NCI-H345 treated with DMSO at 0.1 percent for 48 hours (cell line): ENCODE data around the gene TBC1D17.

Source experiments
- DNase-seq: peaks from one replicate; lab custom pipeline; 2025; ENCODE audit not compliant: unreplicated experiment; lab: John Stamatoyannopoulos, UW

Gene TBC1D17

DNA sequence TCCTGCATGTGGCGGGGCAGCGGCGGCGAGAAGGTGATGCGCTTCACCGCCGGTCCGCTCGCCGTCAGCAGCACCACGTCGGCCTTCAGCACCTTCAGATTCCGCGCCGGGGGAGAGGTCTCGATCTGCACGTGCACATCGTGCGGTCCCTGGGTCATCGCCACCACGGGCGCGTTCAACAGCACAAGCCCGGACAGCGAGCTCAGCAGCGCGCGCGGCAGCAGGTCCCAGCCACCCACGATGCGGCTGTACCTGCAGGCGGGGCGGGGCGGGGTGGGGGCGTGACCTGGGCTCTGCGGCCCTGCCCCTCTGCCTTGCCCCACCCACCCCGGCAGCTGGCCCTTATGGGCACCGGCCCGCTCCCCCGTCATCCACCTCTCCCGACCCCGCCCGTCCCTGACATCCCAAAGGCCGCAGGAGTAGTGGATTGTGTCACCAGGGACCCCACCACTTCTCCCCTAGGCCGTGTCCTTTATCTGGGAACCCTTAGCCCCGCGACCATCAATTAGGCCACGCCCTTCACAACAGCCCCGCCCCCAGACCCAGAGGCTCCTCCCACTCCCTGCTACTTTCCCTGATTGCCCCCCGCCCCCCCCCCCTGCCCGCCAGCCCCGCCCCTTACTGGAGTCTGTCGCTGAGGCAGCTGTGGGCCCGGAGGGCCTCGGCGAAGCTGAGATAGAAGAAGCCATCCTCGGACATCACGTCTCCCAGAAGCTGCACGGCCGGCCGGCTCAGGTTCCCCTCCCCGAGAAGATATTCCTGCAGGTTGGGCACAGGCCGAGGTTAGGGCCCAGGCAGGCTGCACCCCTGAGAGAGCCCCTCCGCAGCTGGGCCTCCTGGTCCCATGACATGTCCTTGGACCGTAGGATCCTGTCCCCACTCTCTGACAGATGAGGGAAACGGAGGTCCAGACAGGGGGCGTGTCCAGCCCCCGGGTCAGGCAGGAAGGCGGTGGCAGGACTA, 13.1 kb downstream of the TBC1D17 start:
- no peak for DNase-seq

DNA sequence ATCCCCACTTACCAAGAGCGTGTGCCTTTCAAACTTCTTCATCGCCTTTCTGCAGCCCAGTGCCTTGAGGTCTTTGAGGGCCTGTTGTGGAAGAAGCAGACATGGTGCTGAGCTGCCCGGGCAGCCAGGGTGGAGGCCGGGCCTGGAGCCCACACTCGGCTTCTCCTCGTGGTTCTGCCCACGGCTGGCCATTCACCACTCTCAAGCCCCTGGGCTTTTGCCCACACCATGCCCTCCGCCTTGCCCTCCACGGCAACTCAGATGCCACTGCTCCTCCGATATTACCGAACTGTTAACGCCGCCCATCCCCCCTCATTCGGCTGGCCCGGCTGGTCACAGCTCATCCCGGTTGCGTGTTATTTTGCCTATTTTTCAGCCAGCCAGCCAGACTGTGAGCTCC, 13.9 kb downstream of the TBC1D17 start:
- no peak for DNase-seq

DNA sequence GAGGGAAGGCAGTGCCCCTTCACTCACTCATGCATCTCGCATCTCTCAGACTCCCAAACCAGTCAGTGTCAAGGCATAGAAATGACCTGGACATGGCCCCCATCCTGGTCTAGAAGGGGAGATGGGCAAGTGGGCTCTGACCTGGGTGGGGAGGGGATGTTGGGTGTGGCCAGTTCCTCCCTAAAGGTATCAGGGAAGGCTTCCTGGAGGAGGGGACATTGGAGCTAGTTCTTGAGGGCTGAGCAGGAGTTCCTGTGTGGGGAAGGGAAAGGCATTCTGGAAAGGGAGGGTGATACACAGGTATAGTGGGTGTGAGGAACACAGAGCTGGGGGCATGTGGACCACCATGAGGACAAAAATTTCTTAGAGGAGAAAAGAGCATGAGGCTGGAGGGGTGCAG, 15.2 kb downstream of the TBC1D17 start:
- DNase-seq, result no peak

- no peak for DNase-seq
Observed at GRCh38 chr19:49894011-49894664, 16.6 kb downstream of the TBC1D17 start.

GRCh38 chr19:49894879-49895565, 17.5 kb downstream of the TBC1D17 start:
- DNase-seq, result no peak

GRCh38 chr19:49895566-49896297, 18.2 kb downstream of the TBC1D17 start:
- DNase-seq, result no peak

DNA sequence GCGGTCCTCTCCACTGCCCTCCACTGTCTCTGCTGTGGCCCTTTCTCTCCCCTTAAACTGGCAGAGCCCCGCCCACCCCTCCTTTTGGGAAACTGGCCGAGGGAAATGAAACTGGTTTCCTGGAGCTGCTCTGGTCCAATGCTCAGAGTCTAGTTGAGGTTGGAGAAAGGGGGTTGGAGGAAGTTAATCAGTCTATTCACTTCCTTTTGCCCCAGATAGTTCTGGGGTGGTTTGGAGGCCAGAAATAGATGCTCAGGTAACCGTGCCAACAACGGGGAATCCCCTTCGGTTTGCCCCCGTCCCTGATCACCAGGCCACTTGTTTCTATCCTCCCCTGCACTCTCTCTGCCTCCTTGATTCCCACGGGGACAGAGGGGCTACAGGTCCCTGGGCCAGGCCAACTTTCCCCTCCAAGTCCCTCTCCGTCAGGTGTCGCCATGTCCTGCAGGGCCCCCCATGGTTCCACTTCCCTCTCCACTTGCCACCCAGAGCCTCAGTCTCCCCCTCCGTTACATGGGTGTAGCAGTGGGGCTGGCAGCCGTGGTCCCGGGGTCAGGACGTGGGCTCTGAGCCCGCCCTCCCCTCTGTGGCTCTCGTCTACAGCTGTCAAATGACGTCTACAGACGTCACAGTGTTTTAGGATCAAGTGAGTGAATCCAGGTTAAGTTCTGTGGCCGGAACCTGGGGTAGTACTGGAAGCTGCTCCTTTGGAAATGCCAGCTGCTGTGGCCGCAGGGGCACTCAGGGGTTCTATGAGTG, 19.5 kb downstream of the TBC1D17 start, which contains the start of gene IL4I1:
IL4I1 (minus strand) TSS at position 25 of the 759 bp plus-strand sequence. CDS start 727 bp downstream, outside the sequence.
- no peak for DNase-seq

GRCh38 chr19:49904136-49904535, 26.6 kb downstream of the TBC1D17 start:
- DNase-seq, result no peak

- DNase-seq, result no peak
Observed at GRCh38 chr19:49906879-49907564, 29.5 kb downstream of the TBC1D17 start.

GRCh38 chr19:49907745-49908446, 30.4 kb downstream of the TBC1D17 start:
- DNase-seq, result no peak

DNA sequence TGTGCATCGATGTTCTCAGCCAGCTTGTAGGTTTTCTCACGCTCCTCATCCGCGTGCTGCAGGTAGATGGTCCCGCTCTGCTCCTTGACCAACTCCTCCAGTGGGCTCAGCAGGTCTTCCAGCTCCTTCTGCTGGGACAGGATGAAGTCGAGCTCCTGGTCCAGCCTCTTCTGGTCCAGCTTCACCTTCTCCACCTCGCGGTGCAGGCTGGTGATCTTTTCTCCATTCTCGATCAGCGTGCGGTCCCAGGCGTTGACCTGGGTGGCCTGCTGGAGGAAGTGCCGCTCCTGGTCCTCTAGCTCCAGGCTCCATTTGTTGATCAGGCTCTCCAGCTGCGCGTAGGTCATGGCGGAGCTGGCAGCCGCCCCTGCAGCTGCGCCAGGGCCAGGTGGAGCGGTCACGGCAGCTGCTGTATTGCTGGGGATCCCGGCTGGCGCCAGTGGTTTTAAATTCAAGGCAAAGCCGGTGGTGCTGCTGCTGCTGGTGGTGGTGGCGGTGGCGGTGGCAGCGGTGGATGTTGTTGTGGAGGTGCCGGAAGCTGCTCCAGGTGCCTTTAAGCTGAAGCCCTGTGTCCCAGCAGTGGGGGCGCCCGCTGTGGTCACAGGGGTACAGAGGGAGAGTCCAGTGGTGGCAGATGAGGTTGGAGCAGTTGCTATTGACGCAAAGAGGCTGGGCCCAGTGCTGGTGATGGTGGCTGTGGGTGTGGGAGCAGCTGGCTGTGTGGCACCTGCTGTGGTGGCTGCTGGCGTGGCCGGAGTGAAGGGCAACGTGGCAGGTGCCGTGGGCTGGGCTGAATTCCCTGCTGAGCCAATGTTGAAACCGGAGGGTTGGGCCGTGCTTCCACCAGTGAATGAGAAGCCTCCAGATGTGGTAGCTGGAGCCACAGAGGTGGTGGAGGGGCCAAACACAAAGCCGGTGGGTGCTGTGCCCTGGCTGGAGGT, 31.2 kb downstream of the TBC1D17 start:
- DNase-seq, result no peak

DNA sequence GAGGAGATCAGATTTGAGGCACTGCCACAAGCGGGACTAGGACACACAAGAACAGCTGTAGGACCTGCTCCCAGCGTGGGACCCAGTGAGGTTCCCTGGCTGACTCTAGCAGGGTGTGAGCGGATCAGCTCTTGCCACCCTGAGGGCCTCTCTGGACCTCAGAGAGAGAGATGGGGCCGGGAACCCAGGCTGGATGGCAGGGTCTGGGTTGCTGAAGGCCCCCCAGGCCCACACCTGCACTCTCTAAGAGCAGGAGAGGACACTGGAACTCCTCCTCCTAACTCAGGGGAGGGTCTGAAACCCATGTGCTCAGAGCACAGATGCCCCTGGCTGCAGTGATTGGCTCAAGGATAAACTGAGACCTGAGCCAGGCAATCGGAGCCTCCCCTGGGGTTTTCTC, 32.7 kb downstream of the TBC1D17 start:
- DNase-seq, result no peak

- DNase-seq, result no peak
Observed at GRCh38 chr19:49911381-49912145, 34.1 kb downstream of the TBC1D17 start.

DNA sequence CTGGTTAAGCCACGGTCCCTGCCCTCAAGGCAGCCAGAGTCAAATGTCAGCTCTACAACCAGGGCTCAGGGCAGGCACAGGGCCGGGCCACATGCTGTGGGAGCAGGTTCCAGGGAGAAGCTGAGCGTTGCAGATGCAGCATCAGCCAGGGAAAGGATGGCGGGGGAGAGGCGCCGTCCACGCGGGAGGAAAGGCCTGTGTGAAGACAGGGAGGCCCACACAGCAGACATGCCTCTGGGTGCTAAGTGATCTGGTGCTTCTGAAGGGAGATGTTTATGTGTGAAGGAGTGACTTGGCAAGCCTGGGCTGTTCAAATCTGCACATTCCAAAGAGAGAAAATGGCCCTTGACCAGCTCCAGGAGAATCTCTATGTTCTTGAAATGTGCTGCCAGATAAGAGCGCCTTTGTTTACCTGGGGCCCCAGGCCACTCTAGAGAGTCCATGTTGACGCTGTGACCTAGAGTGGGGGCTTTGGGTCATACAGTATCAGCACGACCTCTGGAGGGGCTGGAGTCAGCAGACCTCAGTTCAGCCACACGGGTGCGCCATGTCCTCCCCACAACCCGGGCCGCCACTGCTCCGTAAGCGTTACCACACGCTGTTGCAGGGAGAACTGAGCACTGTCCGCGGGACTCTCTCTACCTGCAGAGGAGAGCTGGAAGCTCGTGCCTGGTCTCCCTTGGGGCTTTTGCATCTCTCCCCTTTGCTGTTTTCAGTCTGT, 35.6 kb downstream of the TBC1D17 start:
- no peak for DNase-seq

DNA sequence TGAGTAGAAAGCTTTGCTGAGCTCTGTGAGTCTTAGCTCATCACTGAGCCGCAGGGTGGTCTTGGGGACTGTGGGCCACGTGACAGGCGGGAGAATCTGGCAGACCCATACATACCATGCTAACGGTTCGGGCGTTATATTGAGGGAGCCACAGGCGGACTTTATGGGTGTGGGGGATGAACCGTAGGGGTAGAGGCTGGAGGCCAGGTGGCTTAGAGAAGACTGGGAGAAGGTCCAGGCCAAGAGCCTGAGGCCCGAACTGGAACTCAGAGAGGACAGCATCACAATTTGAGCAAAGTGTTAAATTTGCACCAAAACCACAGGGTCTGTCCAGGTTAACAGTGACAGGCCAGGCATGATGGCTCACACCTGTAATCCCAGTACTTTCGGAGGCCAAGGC, 36.2 kb downstream of the TBC1D17 start:
- no peak for DNase-seq

- no peak for DNase-seq
Observed at GRCh38 chr19:49915271-49915670, 37.8 kb downstream of the TBC1D17 start.
